HEK293T (cell line): ENCODE results near the gene MDM2.

ENCODE experiments used
- ELF4 ChIP-seq: fragments of 450-650 bp; IDR thresholded peaks from 2 replicates; pipeline ENCODE4 v1.6.1; 2017; ENCODE audit warnings: antibody characterized with exemption
- FOXA1 ChIP-seq: fragments of 450-650 bp; IDR thresholded peaks from 2 replicates; pipeline ENCODE4 v1.6.1; 2016; ENCODE audit warnings: mild to moderate bottlenecking
- FOXK2 ChIP-seq: fragments of 450-650 bp; IDR thresholded peaks from 2 replicates; pipeline ENCODE4 v1.6.1; 2016; ENCODE audit warnings: mild to moderate bottlenecking
- FOXM1 ChIP-seq: fragments of 450-650 bp; IDR thresholded peaks from 2 replicates; pipeline ENCODE4 v1.6.1; 2017; ENCODE audit warnings: mild to moderate bottlenecking, borderline replicate concordance
- LEF1 ChIP-seq: fragments of 450-650 bp; IDR thresholded peaks from 2 replicates; pipeline ENCODE4 v1.6.1; 2017; ENCODE audit warnings: mild to moderate bottlenecking, borderline replicate concordance
- SP1 ChIP-seq: fragments of 450-650 bp; IDR thresholded peaks from 2 replicates; pipeline ENCODE4 v1.6.1; 2017
- SUZ12 ChIP-seq: fragments of 450-650 bp; IDR thresholded peaks from 2 replicates; pipeline ENCODE4 v1.6.1; 2016; ENCODE audit warnings: mild to moderate bottlenecking
- TARDBP ChIP-seq: fragments of 450-650 bp; IDR thresholded peaks from 2 replicates; pipeline ENCODE4 v1.6.1; 2016

GRCh38 chr12:68796399-68796798, 11.6 kb upstream of the MDM2 start:
- TF ChIP-seq SP1 (no peak), TARDBP (no peak), LEF1 (no peak), FOXA1 (no peak), SUZ12 (no peak), ELF4 (no peak), FOXK2 (no peak), FOXM1 (no peak)
